GM19463 (cell line): ENCODE data around the gene PPARGC1A.

Source experiments
- ATAC-seq: cut with Tn5 transposase; IDR thresholded peaks from one replicate; pipeline ENCODE4 v1.9.1; 2021; ENCODE audit warnings: mild to moderate bottlenecking, moderate library complexity; ENCODE audit not compliant: unreplicated experiment

PPARGC1A gene

DNA sequence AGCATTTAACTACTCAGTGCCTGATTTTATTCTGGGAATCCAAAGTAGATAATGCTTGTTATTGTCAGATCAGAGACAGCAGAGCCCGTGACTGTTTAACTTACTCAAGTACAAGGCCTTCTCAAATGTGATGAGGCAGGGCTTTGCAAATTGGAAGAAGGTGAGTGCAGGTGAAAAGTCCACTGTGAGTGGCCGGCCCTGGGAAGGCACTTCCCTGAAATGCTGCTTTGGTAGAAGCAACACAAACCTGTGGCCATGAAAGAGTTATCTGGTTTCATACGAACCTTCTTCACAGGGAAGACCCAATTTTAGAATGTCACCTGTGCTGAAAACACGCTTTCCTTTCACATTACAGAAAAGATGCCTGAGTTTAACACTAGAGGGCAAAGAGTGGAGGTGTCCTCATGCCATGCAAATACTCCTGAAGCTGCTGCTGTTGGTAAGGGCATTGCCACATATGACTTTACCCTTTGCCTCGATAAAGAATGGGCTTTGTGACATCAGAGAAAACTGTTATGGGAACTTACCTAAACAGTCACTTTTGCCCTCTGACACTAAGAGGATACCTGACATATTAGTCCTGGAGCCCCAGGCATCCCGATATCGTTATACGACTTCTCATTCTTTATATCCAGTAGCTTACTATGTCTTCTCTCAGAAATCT lies 8.0 kb downstream of the PPARGC1A start:
- no peak for ATAC-seq

DNA sequence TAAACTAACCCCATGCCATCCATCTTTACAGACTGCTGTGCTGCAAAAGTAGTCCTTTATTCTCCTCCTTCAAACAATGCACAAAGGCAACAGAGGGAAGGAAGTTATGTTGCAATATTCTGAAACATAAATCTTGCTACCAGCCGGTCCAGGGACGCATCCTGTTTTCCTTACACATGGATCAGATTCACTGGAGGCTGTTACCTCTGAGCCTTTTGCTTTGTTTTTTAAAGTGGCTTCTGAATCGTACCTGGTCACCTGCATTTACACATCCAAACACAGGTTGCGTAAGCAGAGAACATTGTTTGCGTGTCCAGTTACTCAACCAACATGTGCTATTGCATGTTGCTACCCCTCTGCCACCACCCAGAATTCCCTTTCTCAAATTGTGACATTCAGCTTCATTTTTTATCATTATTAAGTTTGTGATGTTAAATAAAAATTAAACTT lies 8.8 kb downstream of the PPARGC1A start:
- no peak for ATAC-seq

DNA sequence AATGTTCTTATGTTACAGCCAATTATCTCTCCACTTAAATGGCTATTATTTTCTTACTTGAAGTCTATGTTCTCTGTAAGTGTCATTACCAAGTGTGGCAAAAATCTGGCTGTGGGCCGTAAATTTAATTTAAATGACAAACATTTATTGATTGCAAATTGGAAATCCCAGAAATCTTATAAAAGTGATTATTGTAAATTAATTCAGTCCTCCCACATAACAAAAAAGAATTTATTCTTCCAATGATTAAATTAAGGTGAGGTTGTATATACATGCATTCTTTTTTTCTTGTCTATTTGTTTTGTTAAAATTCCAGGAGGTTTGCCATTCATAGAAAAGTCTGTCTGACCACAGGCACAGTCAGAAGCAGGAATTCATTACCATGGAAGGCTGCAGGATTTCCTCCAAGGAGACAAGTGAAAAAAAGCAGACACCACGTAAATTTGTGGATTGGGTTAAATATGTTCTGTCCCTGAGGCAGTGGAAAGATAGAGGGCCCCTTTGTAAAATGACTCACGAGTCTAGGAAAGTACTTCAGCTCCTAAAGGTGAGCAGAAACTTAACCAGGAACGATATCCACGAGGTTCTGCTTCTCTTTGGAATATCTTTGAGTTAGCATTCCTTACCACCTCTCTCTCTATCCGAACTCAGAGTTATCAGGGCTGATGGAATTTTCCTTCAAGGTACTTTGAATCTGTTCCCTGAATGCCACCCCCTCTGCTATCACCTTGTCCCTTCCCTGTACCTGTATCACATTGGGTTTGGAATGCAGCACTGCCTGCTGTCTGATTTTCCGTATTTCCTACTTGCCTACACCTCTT lies 10.7 kb downstream of the PPARGC1A start:
- no peak for ATAC-seq

DNA sequence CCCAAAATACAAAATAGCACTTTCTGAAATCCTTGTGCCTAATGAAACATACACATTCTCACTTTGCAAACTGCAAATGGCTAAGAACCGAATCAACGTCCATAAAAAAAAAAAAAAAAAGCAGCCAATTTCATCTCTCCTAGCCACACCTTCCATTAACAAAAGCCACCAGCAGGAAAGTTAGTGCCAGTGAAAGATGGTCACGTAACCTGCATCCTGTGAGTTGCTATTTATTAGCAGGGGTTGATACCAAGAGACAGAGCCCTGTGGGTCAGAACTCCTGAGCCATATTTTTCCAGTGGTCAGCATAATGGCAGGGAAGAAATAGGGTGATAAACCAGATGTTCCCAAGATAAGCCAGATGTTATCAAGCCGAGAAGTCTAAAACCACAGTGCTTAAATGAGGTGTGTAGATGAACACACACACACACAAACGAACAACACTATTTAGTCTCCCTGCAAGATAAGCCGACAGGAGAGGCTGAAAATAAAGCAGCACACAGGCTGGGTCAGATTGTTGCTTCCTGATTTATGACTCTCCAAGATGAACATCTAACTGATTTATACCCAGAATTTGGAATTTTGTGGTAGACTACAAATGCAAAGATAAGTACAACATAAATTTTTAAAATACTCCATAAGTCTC lies 11.5 kb downstream of the PPARGC1A start:
- ATAC-seq = no peak

DNA sequence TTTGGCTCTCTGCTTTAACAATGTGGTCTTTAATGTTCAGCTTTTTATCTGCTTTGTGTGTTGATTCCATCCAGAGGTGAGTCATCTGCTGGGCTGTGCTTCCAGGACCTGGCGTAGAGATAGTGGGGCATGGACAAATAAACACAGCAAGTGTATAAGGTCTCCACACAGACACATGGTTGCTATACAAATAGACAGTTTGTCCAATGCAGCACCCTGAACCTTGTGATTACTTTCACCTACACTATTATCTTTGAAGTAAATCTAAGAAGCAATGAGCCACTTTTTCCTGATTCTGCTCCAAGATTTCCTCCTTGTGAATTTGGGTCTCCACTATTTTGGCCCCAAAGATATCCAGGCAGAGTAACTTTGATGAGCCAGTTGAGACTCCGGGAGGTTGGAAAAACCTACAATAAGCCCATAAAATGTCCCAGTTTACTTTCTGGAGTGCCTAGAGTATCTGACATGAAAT lies 12.1 kb downstream of the PPARGC1A start:
- no peak for ATAC-seq

DNA sequence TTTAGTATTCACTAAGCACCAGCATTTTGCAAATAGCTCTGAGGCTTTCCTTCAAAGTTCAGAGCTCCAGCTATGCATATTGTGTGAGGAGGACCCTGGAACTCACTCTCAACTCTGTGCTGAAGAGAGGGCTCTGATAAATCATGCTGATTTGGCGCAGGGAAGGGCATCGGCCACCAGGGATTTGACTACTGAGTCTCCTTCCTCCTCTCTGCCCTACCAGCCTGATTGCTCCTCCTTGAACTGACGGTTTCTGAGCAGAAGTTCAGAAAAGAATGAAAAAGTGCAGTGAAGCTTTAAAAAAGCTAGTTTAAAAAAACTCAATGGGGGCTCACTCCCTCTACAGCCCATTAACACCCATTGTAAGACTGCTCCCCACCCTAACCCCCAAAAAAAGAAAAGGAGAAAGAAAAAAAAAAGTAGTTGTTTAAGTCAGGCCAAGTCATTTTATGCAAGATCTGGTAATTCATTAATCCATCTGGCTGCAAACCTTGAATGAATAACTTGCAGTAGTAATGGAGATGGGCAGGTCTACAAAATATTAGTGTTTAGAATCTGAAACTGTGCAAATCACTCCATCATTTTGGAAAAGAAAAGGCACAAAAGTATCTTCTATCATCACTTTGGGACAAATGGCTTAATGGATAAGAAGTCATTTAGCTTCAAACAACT lies 13.3 kb downstream of the PPARGC1A start:
- ATAC-seq = no peak

DNA sequence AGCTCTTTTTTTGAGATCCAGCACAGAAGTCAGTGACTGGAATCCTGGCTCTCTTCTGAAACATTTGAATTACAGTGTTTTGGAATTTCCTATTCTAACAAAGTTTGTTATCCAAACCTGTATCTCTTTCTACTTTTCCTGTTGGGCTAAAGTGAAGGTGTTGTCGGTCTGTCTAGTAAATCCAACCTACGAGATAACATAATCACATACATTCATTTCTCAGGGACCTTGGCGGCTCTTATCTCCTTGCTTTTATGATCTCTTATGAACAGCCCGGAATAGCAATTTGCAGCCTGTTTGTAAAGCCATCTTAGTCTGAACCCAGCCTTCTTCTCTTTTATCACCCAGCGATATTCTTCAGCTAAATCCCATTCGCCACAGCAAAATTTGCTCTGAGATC lies 14.5 kb downstream of the PPARGC1A start:
- ATAC-seq = no peak

DNA sequence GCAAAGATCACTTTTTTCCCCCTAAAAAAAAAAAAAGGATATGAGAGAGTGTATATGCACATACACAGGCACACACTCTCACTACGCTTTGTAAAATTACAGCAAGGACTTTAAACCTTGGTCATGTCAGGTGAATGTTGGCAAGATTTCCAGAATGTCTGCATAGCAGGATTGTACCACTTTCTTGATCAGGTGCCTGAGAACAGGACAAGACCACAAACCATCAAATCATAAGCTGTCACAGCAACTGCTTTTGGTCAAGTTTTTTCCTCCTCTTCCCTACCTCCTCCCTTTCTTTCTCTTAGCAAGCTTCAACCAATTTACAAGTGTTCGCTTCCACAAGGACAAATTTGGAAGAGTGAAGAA lies 15.3 kb downstream of the PPARGC1A start:
- no peak for ATAC-seq

DNA sequence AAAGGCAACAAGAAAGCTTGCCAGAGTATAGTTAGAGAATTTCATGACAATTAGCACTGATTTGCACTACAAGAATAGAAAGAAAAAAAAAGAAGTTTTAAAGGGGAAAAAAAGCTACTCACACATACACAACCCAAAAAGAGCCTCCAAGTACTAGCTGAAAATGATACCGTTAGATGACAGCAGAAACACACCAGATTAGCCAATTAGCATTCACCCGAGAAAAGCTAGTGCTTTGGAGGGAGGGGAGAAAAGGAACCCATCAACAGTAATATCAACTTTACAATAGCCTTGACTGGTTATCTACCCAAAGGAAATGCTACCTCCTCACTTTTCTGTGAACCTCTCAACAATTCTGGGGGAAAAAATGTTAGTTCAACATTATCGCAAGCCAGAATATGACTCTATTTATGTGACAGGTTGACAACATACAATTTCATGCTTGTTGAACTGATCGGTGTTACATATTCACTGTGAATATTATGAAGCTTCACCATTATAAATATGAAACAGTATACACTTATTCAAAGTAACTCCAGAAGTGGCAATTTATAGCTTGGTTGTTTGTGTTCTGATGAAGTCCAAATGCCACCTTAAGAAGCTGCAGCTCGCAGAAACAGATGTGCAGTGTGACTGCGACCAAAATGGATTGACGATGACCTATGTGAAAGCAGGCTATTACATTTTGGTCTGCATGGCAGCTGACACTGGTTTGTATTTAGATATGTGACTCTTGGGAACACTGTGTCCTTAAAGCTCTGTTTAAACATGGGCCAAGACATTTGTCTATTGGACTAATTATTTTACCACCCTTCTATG lies 15.9 kb downstream of the PPARGC1A start:
- no peak for ATAC-seq

DNA sequence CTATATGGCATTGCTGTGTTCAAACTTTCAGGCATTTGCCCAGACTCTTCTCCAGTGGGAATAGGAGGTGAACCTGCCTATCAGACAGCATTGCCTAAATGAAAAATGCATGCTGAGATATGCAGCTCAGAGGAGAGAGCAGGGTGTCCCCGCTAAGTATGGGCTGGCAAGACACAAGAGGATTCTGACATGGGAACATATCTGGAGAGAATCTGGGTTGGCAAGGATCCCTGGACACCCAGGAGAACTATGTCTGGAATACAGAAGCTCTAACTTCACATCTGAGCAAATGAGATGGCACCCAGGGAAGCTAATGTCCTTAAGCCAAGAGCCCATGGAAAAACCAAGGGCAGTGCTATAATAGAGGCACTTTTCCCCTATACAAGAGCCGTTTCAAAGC lies 18.4 kb downstream of the PPARGC1A start:
- no peak for ATAC-seq

DNA sequence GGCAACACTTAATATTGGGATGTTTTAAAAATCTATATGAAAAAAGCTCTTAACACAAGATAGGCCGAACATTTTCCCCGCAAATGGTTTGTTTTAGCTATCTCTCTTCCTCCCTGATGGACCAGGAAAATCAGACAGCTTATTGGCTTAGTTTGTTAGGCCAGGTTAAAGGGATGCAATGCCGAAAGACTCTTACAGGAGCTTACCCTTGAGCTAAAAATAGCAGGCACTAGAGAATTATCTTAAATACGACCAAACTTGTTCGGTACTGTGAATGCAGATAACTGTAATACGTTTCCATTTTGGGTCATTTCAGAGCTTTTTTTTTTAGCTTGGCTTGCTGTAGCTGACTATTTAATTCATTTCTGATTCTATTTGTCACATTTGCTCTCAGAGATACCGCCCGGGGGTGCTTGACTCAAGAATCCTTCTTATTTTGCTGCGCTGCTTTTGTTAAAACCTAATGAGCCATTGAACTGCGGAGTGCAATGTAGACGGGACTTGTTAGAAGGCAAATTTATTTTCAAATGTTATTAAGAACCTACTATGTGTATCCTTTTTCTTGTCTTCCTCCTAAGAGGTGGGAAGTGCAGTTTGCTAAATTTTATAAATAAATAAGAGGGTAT lies 23.3 kb downstream of the PPARGC1A start:
- no peak for ATAC-seq

DNA sequence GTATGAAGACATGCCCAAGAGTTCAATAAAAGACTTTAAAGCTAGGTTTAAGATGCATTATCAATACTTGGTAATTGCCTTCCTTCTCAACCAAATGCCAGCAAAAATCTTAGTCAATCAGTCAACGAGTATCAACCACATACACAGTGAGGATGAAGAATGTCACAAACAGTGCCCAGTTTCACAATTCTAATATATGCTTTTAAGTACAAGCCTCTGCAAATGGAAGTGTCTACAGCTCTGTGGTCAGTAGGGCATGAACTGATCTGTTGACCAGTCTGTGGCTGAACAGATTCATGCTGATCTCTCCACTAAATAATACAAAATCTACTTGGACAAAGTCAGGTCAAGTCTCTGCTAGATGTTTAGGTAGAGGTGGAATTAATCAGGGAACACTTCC lies 27.9 kb downstream of the PPARGC1A start:
- ATAC-seq = no peak

DNA sequence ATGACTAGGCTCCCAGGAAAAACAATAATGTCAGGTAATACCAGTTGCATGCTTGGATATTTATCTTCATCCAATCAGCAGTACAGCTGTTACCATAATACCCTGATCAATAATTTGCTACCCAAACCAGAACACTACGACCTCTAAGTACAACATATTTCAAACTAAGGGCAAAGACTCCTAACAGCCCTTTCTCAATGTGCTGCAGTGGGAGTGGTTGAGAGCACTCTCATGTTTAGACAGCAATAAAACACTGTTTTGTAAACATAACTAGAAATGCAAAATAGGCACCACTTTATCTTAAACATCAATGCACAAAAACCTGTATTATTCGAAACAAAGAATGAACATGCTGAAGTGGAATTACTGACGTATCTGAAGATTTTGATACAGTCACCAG lies 28.9 kb downstream of the PPARGC1A start:
- ATAC-seq = no peak

DNA sequence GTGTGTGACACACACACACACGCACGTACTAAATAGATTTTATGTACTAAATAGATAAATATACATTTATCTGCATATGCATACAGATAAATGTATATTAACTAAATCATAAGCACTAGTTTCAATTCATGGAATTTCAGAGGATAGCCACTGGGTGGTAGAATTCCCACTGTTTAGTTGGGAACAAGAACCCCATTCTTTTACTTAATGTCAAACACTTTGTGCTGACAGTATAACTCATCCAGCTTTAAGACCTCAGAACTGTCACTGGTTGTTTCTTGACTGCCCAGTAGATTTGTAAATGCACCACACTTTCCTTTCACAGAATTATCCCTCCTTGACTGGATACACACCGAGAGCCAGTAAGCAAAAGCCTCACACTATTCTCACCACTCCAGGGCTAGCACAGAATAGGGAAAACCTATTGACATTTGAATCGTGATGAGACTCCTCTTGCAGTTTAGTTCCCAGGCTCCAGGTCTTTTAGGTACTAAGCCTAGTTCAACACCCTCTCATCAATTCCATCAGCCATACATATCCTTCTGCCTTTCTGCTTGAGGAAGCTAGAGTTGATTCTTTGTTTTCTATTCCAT lies 32.4 kb downstream of the PPARGC1A start:
- no peak for ATAC-seq

DNA sequence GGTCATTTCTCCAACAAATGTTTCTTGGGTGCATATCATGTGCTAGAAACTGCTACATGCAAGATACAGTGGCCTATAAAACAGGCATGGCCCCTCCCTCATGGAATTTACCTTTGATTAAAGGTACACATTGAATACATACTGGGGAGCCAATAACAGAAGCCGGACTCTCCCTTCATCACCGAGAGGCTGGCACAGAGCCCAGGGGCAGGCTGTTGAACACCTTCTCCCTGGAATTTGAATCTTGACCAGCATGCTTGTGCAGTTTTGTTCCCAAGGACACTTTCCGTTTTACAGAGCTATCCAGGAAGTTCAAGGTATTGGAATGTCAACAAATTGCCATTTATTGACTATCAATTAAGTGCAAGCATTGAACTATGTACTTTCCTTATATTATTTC lies 33.2 kb downstream of the PPARGC1A start:
- no peak for ATAC-seq

DNA sequence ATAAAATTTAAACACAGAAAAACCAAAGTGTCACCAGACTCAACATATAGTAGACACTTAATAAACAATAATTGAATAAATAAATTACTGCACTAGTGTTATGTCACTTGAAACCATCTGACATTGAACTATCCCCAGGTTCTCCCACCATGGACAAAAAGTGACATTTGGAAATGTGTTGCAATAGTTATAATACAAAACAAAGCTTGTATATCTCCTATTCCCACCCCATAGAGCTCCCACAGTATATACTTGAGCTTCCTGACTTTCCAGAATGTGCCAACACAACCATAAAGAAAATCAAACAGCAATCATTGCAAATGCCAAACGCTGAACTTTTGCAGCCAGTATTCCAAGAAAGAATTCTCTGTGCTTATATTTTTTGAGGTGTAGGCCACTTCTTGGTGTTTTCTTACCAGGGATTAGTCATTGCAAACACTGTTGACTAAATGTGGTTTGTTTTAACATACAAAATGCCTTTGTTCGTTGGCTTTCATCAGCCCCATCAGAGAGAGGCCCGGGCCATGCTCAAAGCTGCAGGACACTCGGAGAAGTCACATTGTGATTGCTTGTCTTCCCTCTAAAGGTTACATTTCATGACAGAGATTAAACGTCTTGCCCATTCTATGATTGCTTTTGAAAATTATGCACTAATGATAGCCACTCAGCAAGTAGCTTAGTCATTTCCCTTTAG lies 33.8 kb downstream of the PPARGC1A start:
- no peak for ATAC-seq

DNA sequence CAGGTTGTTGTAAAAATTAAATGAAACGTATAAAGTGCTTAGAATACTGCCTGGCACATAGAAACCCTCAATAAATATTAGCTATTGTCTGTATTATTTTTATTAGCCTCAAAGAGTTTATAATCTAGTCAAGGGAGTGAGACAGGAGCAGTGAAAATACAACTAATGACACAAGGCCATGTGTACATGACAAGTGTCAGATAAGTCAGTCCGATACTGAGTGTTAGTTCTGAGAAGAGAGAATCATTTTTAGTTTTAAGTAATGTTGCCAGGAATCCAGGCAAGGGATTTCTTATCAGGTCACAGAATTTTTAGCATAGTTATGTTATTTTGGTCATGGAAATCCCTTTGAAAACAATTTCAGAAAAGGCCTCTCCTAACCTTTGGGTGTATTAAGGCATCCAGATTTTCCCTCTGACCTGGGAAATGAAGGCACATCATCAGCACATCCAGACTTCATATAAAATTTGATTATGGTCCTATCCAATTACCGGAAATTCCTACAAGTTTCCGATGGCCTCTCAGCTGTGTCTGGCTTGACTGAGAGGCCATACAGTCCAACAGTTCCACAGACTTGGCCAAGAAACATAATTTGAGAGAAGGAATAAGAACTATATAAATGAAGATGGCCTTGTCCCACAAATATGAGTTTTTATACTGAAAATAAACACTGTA lies 35.7 kb downstream of the PPARGC1A start:
- no peak for ATAC-seq

DNA sequence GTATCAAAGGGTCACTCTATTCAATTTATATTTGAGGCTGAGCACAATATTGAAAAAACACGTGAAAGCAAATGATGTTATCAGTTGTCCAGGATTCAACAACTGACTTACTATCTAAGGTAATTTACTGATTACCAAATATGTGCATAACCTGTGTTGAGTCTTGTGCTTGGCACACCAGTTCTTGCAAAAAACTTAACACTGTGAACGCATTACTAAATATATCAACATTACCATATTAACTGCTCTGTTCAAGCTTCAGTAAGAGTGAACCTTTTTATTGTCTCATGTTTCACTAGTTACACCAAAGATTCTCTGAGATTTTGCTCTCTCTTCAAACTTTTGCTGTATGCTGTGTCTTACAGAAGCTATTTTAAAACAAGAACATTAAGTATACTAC lies 38.4 kb downstream of the PPARGC1A start:
- ATAC-seq = no peak

DNA sequence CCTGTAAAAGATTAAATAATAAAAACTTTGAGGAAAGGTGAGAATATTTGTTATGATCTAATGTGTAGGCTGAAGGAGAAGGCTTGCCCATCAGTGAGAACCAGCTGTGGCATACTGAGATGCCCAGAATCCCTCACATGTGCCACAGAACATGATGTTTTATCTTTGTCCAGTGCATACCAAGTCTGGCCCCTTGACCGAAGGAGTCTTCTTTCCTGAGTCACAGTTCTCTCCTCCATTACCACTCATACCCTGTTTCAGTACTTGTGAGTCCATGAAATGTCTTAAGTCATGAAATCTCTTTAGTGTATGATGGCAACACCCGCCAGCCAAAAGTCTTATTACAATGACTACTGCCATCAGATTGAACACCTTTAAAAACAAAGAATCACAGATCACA lies 42.7 kb downstream of the PPARGC1A start:
- ATAC-seq = no peak
